Measurements from ENCODE around the gene GPR39. TPM values are rescaled to one million over a fixed set of nuclear protein-coding genes. Genes with fewer than 3 reads are reported as not detected.

GPR39 gene
- total and polyA plus RNA-seq, 12 donors, result 0.04 TPM; not detected in 11

GRCh38 chr2:132426033-132426432 is 9.4 kb downstream of the GPR39 start:
- WGBS, 2 donors, result 51 to 90% methylated on average over 3 of the region's 3 CpGs
- no peak for ATAC-seq
- Histone ChIP-seq H3K27ac (no peak overlapping the region), H3K4me3 (no peak overlapping the region), H3K36me3 (no peaks in the 10 kb centered on the region), H3K9me3 (no peaks in the 10 kb centered on the region), H3K4me1 (no peaks in the 10 kb centered on the region), H3K27me3 (peaks cover 0 to 5% (median 0%) of the 10 kb centered on the region in 7 donors)
- intact Hi-C loops (cut with DNase I), result no loop called here
- no peak for TF ChIP-seq CTCF (IDR thresholded peaks at IDR 0.05)
- no peak for DNase-seq

GRCh38 chr2:132426656-132427055 is 10.1 kb downstream of the GPR39 start:
- no peaks in the 10 kb centered on the region for H3K4me1 ChIP-seq
- DNase-seq (no peak), ATAC-seq (no peak)
- H3K36me3 ChIP-seq, result no peaks in the 10 kb centered on the region
- intact Hi-C loops (cut with DNase I), result no loop called here
- TF ChIP-seq CTCF (IDR thresholded peaks at IDR 0.05), result no peak
- WGBS, 2 donors, result 65 to 75% methylated on average over 5 of the region's 5 CpGs
- H3K27ac ChIP-seq, result no peak overlapping the region
- H3K27me3 ChIP-seq, result peaks cover 0 to 5% (median 0%) of the 10 kb centered on the region in 7 donors
- H3K4me3 ChIP-seq, result no peak overlapping the region
- peaks cover 0 to 3% (median 0%) of the 10 kb centered on the region in 11 donors for H3K9me3 ChIP-seq

DNA sequence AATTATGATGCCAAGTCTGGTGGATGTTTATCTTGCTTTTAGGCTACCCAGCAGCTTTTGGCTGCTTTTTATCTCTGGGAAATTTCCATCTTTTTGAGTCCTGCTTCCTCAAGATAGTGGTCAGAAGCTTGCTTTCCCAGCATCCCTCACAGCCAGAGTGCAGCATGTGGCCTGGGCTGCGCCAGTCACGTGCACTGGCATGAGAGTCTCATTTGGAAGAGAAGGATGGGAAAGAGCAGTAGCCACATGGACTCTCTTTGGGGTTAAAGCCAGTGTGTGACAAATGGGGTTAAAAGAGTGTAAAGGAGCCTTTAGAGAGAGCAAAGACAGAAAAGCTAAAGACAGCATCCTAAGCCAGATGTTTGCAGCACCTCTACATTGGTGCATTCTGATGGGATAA is 12.7 kb downstream of the GPR39 start:
- no peak overlapping the region for H3K27ac ChIP-seq
- no peak overlapping the region for H3K4me3 ChIP-seq
- H3K36me3 ChIP-seq, result no peaks in the 10 kb centered on the region

GRCh38 chr2:132429941-132430573 is 13.5 kb downstream of the GPR39 start:
- Histone ChIP-seq H3K27me3 (peaks cover 0 to 5% (median 0%) of the 10 kb centered on the region in 7 donors), H3K4me3 (no peak overlapping the region), H3K36me3 (no peaks in the 10 kb centered on the region), H3K27ac (no peak overlapping the region), H3K4me1 (no peaks in the 10 kb centered on the region), H3K9me3 (peaks cover 0 to 12% (median 0%) of the 10 kb centered on the region in 11 donors)
- no peak for ATAC-seq
- intact Hi-C loops (cut with DNase I), result no loop called here
- DNase-seq, result no peak
- no peak for TF ChIP-seq CTCF (IDR thresholded peaks at IDR 0.05)
- WGBS, 2 donors, result 81 to 85% methylated on average over 2 of the region's 2 CpGs

More for the DNA sequence above, 12.7 kb downstream of the GPR39 start:
- 83 to 90% methylated on average over 2 of the region's 2 CpGs for WGBS, 2 donors
- peaks cover 0 to 5% (median 0%) of the 10 kb centered on the region in 7 donors for H3K27me3 ChIP-seq
- DNase-seq (no peak), ATAC-seq (no peak)
- TF ChIP-seq CTCF (IDR thresholded peaks at IDR 0.05), result no peak
- peaks cover 0 to 12% (median 0%) of the 10 kb centered on the region in 11 donors for H3K9me3 ChIP-seq
- intact Hi-C loops (cut with DNase I), result no loop called here
- H3K4me1 ChIP-seq, result no peaks in the 10 kb centered on the region

Data from heart right ventricle (tissue), 16 donors.